B cell (primary cell): ENCODE measurements around the gene AGFG2.

Source experiments
- EZH2 ChIP-seq: IDR thresholded peaks from 2 replicates; pipeline ENCODE4 v1.6.1; 2012; ENCODE audit warnings: borderline replicate concordance, low read depth, mild to moderate bottlenecking, moderate library complexity, low read length; ENCODE audit not compliant: insufficient read depth, poor library complexity, severe bottlenecking
- TF ChIP-seq, protein P1 (sequence below): fragments of 200-600 bp; IDR thresholded peaks from one replicate; pipeline ENCODE4 v1.8.0; 2022; ENCODE audit warnings: antibody characterized with exemption, mild to moderate bottlenecking

DNA sequence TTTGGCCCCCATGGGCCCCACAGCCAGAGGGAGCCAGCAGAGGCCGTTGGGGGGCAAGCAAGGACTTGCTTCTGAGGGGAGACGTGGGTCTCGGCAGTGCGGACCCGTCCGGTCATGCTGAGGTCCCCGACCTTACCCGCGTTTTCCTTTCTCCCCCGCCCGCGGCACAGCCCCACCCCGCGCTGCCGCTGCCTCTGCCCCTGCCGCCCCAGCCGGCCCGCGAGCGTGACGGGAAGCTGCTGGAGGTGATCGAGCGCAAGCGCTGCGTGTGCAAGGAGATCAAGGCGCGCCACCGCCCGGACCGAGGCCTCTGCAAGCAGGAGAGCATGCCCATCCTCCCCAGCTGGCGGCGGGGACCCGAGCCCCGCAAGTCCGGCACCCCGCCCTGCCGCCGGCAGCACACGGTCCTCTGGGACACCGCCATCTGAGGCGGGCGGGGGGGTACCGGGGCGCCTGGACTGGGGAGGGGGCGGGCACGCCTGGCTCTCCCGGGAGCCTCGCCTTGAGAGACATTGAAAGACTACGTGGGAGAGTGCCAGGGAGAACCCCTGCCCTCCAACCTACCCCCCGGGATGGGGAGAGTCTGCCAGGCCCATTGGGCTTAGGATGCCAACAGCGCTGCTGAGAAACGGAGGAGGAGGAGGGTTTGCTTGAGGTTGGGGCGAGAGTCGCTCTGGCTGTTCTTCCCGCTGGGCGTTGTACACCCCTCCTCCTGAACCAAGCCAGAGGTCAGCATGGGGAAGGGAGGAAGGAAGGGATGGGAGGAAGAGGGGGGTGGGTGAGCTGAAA, 45.3 kb upstream of the AGFG2 start:
- TF ChIP-seq, protein P1, sequence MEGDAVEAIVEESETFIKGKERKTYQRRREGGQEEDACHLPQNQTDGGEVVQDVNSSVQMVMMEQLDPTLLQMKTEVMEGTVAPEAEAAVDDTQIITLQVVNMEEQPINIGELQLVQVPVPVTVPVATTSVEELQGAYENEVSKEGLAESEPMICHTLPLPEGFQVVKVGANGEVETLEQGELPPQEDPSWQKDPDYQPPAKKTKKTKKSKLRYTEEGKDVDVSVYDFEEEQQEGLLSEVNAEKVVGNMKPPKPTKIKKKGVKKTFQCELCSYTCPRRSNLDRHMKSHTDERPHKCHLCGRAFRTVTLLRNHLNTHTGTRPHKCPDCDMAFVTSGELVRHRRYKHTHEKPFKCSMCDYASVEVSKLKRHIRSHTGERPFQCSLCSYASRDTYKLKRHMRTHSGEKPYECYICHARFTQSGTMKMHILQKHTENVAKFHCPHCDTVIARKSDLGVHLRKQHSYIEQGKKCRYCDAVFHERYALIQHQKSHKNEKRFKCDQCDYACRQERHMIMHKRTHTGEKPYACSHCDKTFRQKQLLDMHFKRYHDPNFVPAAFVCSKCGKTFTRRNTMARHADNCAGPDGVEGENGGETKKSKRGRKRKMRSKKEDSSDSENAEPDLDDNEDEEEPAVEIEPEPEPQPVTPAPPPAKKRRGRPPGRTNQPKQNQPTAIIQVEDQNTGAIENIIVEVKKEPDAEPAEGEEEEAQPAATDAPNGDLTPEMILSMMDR: no peak
- TF ChIP-seq EZH2: no peak
